Nephron (organoid): ENCODE results near the gene PHLDB2.
A peak's percentile ranks its signal among the peaks of the same experiment; 100 is the strongest.

Experiments
- H3K27ac Mint-ChIP-seq, 3 experiments: 2 replicates each; pipeline ENCODE4 v1.8.0; 2020; ENCODE audit warnings: mixed read lengths in 3 of 3, mild to moderate bottlenecking in 2 of 3, moderate library complexity in 1 of 3
- H3K27me3 Mint-ChIP-seq: 2 replicates; pipeline ENCODE4 v1.8.0; 2021; ENCODE audit warnings: low read depth, mild to moderate bottlenecking, moderate library complexity, mixed read lengths
- H3K36me3 Mint-ChIP-seq: 2 replicates; pipeline ENCODE4 v1.8.0; 2020; ENCODE audit warnings: low read depth, mixed read lengths
- H3K4me1 Mint-ChIP-seq: 2 replicates; pipeline ENCODE4 v1.8.0; 2020; ENCODE audit warnings: mixed read lengths
- H3K4me3 Mint-ChIP-seq, 3 experiments: 2 replicates each; pipeline ENCODE4 v1.8.0; 2020; ENCODE audit warnings: mild to moderate bottlenecking in 3 of 3, mixed read lengths in 3 of 3, moderate library complexity in 2 of 3
- H3K9me3 Mint-ChIP-seq: 2 replicates; pipeline ENCODE4 v1.8.0; 2020; ENCODE audit warnings: mixed read lengths
- CTCF ChIP-seq, 3 experiments: fragments of 200-600 bp; sonication (generic); IDR thresholded peaks; one replicate each; pipeline ENCODE4 v1.5.0; 2021; ENCODE audit warnings: antibody characterized with exemption in 3 of 3; ENCODE audit not compliant: unreplicated experiment in 3 of 3

Gene PHLDB2

GRCh38 chr3:111882799-111883198, 23.7 kb downstream of the PHLDB2 start:
- no peak for TF ChIP-seq CTCF (IDR thresholded peaks at IDR 0.05; ENCODE audit: unreplicated experiment in 3 of 3)
- Mint-ChIP-seq H3K4me1 (peaks cover 12% of the 10 kb centered on the region), H3K27ac (no peak overlapping the region), H3K27me3 (no peaks in the 10 kb centered on the region), H3K9me3 (peaks cover 28% of the 10 kb centered on the region), H3K4me3 (no peak overlapping the region), H3K36me3 (peaks cover 65% of the 10 kb centered on the region)

DNA sequence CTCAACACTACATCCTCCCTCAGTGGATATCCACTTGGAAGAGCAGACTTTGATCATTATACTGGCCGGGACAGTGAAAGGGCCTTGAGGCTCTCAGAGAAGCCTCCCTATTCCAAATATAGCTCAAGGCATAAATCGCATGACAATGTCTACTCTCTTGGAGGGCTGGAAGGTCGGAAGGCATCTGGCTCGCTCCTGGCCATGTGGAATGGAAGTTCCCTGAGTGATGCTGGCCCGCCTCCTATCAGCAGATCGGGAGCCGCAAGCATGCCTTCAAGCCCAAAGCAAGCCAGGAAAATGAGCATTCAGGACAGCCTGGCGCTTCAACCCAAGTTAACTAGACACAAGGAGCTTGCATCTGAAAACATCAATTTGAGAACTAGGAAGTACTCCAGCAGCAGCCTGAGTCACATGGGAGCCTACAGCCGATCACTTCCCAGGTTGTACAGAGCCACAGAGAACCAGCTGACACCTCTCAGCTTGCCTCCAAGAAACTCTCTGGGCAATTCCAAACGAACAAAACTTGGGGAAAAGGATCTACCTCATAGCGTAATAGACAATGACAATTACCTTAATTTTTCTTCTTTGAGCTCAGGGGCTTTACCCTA, 25.4 kb downstream of the PHLDB2 start:
- H3K27ac Mint-ChIP-seq = peak overlapping the region in 1 of 3 experiments; percentile 21
- no peak for TF ChIP-seq CTCF (IDR thresholded peaks at IDR 0.05; ENCODE audit: unreplicated experiment in 3 of 3)
- no peaks in the 10 kb centered on the region for H3K27me3 Mint-ChIP-seq
- peaks cover 54% of the 10 kb centered on the region for H3K36me3 Mint-ChIP-seq
- no peak overlapping the region for H3K4me3 Mint-ChIP-seq
- peaks cover 12% of the 10 kb centered on the region for H3K4me1 Mint-ChIP-seq
- peaks cover 15% of the 10 kb centered on the region for H3K9me3 Mint-ChIP-seq

DNA sequence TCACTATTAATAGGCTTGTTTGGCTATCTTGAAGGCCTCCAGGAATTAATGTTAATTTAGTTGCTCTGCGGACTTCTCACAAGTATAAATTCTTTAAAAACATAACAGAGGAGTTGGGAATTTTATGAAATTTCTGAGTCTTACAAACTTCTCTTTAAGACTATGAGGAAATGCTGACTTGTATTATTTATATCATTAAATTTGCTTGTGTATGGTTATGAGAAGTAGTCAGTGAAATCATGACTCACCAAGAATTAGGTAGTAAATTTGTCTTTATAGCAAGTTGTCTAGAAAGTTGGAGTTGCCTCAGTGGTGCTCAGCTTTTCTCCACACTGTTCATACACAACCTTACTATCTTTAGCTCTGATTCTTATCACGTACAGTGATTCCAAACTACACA, 26.5 kb downstream of the PHLDB2 start:
- peaks cover 51% of the 10 kb centered on the region for H3K36me3 Mint-ChIP-seq
- H3K27me3 Mint-ChIP-seq = no peaks in the 10 kb centered on the region
- H3K4me3 Mint-ChIP-seq = no peak overlapping the region
- H3K27ac Mint-ChIP-seq = no peak overlapping the region
- peaks cover 12% of the 10 kb centered on the region for H3K4me1 Mint-ChIP-seq
- peaks cover 6% of the 10 kb centered on the region for H3K9me3 Mint-ChIP-seq
- no peak for TF ChIP-seq CTCF (IDR thresholded peaks at IDR 0.05; ENCODE audit: unreplicated experiment in 3 of 3)

DNA sequence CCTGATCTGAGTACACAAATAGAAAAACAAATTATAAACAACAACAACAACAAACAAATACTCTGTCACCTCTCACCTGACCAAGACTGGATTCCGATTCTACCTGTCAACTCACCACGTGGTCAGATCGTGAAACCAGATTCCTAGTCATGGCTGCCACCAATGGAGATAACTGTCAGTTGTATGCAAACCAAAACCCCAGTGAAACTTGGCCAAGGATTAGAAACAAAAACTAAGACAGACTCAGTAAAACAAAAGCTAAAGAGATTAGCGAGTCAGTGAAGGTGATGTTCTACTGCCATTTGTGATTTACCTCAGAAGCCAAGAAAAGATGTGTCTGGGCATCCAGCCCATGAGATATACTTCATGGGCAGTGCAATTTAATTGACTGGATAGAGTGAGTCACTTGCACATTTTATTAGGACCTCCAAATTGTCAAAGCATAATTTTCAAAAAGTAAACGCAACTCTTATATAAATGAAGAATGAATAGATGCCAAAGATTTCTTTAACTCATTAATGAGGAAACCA, 31.1 kb downstream of the PHLDB2 start:
- Mint-ChIP-seq H3K27ac (no peak overlapping the region), H3K4me1 (peaks cover 2% of the 10 kb centered on the region), H3K36me3 (peaks cover 34% of the 10 kb centered on the region), H3K4me3 (no peak overlapping the region), H3K27me3 (no peaks in the 10 kb centered on the region), H3K9me3 (peaks cover 4% of the 10 kb centered on the region)
- no peak for TF ChIP-seq CTCF (IDR thresholded peaks at IDR 0.05; ENCODE audit: unreplicated experiment in 3 of 3)

GRCh38 chr3:111892070-111892469, 33.0 kb downstream of the PHLDB2 start:
- TF ChIP-seq CTCF (IDR thresholded peaks at IDR 0.05; ENCODE audit: unreplicated experiment in 3 of 3) = no peak
- Mint-ChIP-seq H3K4me3 (no peak overlapping the region), H3K4me1 (no peaks in the 10 kb centered on the region), H3K36me3 (peaks cover 24% of the 10 kb centered on the region), H3K27ac (no peak overlapping the region), H3K9me3 (peaks cover 7% of the 10 kb centered on the region), H3K27me3 (no peaks in the 10 kb centered on the region)

DNA sequence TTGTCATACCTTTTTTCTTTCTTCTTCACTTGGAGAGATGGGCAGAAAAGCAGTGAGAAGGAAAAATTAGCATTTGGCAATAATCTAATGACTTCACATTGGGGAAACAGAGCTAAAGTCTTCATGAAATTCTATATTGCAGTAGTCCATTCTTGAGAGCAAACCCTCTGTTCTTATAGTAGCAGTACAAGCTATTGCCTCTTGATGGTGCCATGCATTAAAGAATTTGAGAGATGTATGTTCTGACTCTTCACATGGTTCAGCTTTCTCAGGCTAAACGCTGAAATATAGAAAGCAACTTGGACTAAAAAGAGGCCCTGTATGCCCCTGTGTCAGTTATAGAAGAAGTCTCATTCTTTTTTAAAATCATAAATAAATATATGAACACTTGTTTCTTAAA, 36.0 kb downstream of the PHLDB2 start:
- Mint-ChIP-seq H3K9me3 (peaks cover 29% of the 10 kb centered on the region), H3K36me3 (peaks cover 42% of the 10 kb centered on the region), H3K27me3 (no peaks in the 10 kb centered on the region), H3K4me3 (no peak overlapping the region), H3K4me1 (peaks cover under 1% of the 10 kb centered on the region), H3K27ac (no peak overlapping the region)
- TF ChIP-seq CTCF (IDR thresholded peaks at IDR 0.05; ENCODE audit: unreplicated experiment in 3 of 3) = peak in 1 of 3 experiments; percentile 18
